ENCODE measurements around the gene PFKFB4. TPM values are rescaled to one million over a fixed set of nuclear protein-coding genes. Genes with fewer than 3 reads are reported as not detected.
"Not testable (repeated sequence)": the region's sequence is repeated elsewhere in the genome, so short reads cannot be mapped to it uniquely, and the experiment has no call there.

Gene PFKFB4
- total RNA-seq, 1 donor from 2014 or later = 22.4 TPM

DNA sequence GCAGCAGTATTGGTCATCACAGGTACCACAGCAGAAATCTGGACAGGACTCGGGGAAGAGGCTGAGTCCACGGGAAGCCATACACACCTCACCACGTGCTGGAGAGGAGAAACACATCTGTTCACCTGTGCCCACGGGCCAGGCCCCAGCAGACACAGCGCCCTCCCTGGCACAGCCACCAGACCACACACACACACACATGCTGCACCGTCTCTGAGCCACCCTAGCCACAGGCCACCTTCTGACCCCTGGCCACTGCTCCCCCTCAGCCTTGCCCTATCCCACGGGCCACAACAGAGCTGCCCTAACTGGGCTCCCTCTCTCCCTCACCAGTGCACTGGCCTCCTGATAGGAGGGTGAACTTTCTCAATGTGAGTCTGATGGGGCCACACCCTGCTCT, 55.4 kb downstream of the PFKFB4 start:
- peaks cover 1% of the 10 kb centered on the region for H3K36me3 ChIP-seq (ENCODE audit: control insufficient read depth, insufficient read depth, low read length)
- no peak for TF ChIP-seq CTCF (IDR thresholded peaks at IDR 0.05; ENCODE audit: insufficient read depth, low read length, poor library complexity, severe bottlenecking)
- no peak overlapping the region for H3K4me3 ChIP-seq (ENCODE audit: low read depth, low read length)
- no peaks in the 10 kb centered on the region for H3K27me3 ChIP-seq (ENCODE audit: control insufficient read depth, insufficient read depth, low read length)
- DNase-seq (ENCODE audit: low read depth) = no peak

GRCh38 chr3:48500656-48501055, 55.9 kb downstream of the PFKFB4 start:
- H3K4me3 ChIP-seq (ENCODE audit: low read depth, low read length) = no peak overlapping the region
- DNase-seq (ENCODE audit: low read depth) = no peak
- H3K27me3 ChIP-seq (ENCODE audit: control insufficient read depth, insufficient read depth, low read length) = no peaks in the 10 kb centered on the region
- TF ChIP-seq CTCF (IDR thresholded peaks at IDR 0.05; ENCODE audit: insufficient read depth, low read length, poor library complexity, severe bottlenecking) = no peak
- peaks cover 1% of the 10 kb centered on the region for H3K36me3 ChIP-seq (ENCODE audit: control insufficient read depth, insufficient read depth, low read length)

DNA sequence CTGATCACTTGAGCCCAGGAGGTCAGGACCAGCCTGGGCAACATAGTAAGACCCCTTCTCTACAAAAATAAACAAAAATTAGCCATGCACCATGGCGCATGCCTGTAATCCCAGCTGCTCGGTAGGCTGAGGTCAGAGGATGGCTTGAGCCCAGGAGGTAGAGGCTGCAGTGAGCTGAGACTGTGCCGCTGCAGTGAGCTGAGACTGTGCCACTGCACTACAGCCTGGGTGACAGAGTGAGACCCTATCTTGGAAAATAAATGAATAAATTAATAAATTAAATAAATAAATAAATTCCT, 63.5 kb downstream of the PFKFB4 start:
- H3K36me3 ChIP-seq (ENCODE audit: control insufficient read depth, insufficient read depth, low read length) = no peaks in the 10 kb centered on the region
- no peak for TF ChIP-seq CTCF (IDR thresholded peaks at IDR 0.05; ENCODE audit: insufficient read depth, low read length, poor library complexity, severe bottlenecking)
- no peak for DNase-seq (ENCODE audit: low read depth)
- H3K4me3 ChIP-seq (ENCODE audit: low read depth, low read length) = no peak overlapping the region
- no peaks in the 10 kb centered on the region for H3K27me3 ChIP-seq (ENCODE audit: control insufficient read depth, insufficient read depth, low read length)

- no peak for DNase-seq (ENCODE audit: low read depth)
- Histone ChIP-seq H3K4me3 (ENCODE audit: low read depth, low read length) (no peak overlapping the region), H3K36me3 (ENCODE audit: control insufficient read depth, insufficient read depth, low read length) (no peaks in the 10 kb centered on the region), H3K27me3 (ENCODE audit: control insufficient read depth, insufficient read depth, low read length) (no peaks in the 10 kb centered on the region)
- TF ChIP-seq CTCF (IDR thresholded peaks at IDR 0.05; ENCODE audit: insufficient read depth, low read length, poor library complexity, severe bottlenecking) = no peak
Measured at GRCh38 chr3:48492461-48493202, 64.0 kb downstream of the PFKFB4 start.

- no peaks in the 10 kb centered on the region for H3K27me3 ChIP-seq (ENCODE audit: control insufficient read depth, insufficient read depth, low read length)
- no peaks in the 10 kb centered on the region for H3K36me3 ChIP-seq (ENCODE audit: control insufficient read depth, insufficient read depth, low read length)
- DNase-seq (ENCODE audit: low read depth) = no peak
- H3K4me3 ChIP-seq (ENCODE audit: low read depth, low read length) = no peak overlapping the region
- TF ChIP-seq CTCF (IDR thresholded peaks at IDR 0.05; ENCODE audit: insufficient read depth, low read length, poor library complexity, severe bottlenecking) = no peak
Measured at GRCh38 chr3:48486952-48487351, 69.7 kb downstream of the PFKFB4 start.

DNA sequence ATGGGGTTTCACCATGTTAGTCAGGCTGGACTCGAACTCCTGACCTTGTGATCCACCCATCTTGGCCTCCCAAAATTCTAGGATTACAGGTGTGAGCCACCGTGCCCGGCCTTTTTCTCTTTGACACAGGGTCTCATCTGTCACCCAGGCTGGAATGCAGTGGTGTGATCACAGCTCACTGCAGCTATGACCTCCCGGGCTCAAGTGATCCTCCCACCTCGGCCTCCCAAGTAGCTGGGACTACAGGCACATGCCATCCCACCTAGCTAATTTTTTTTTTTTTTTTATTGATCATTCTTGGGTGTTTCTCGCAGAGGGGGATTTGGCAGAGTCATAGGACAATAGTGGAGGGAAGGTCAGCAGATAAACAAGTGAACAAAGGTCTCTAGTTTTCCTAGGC, 73.8 kb downstream of the PFKFB4 start:
- not testable (repeated sequence) for H3K4me3 ChIP-seq (ENCODE audit: low read depth, low read length); H3K27me3 ChIP-seq (ENCODE audit: control insufficient read depth, insufficient read depth, low read length); DNase-seq (ENCODE audit: low read depth); H3K36me3 ChIP-seq (ENCODE audit: control insufficient read depth, insufficient read depth, low read length)

DNA sequence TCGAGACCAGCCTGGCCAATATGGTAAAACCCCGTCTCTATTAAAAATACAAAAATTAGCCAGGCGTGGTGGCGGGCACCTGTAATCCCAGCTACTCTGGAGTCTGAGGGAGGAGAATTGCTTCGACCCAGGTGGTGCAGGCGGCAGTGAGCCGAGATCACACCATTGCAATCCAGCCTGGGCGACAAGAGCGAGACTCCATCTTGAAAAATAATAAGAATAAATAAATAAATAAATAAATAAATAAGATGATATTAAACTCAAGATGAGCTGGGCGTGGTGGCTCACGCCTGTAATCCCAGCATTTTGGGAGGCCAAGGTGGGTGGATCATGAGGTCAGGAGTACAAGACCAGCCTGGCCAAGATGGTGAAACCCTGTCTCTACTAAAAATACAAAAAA, 75.7 kb downstream of the PFKFB4 start:
- H3K36me3 ChIP-seq (ENCODE audit: control insufficient read depth, insufficient read depth, low read length); H3K4me3 ChIP-seq (ENCODE audit: low read depth, low read length); DNase-seq (ENCODE audit: low read depth); H3K27me3 ChIP-seq (ENCODE audit: control insufficient read depth, insufficient read depth, low read length): not testable (repeated sequence)

Data from kidney epithelial cell (primary cell).